Liver (tissue), 3 donors: ENCODE data around the gene GABBR2.

Experiments used
- ATF3 ChIP-seq: IDR thresholded peaks from 2 replicates; pipeline ENCODE4 v1.6.1; 2016; ENCODE audit warnings: antibody characterized with exemption
- CTCF ChIP-seq: fragments of 150-350 bp; IDR thresholded peaks from 2 replicates; pipeline ENCODE4 v1.5.1; 2017; ENCODE audit warnings: improper control_type of control experiment, low read depth, low read length; ENCODE audit not compliant: missing input control
- FOXA1 ChIP-seq: IDR thresholded peaks from 2 replicates; pipeline ENCODE4 v1.6.1; 2016; ENCODE audit warnings: antibody characterized with exemption
- FOXA2 ChIP-seq: IDR thresholded peaks from 2 replicates; pipeline ENCODE4 v1.6.1; 2016; ENCODE audit warnings: antibody characterized with exemption
- MAX ChIP-seq: IDR thresholded peaks from 2 replicates; pipeline ENCODE4 v1.6.1; 2016; ENCODE audit warnings: antibody characterized with exemption
- NR2F2 ChIP-seq: IDR thresholded peaks from 2 replicates; pipeline ENCODE4 v1.6.1; 2016; ENCODE audit warnings: antibody characterized with exemption
- RAD21 ChIP-seq, 2 donors: IDR thresholded peaks; 2 replicates each; pipeline ENCODE4 v1.6.1; 2016; ENCODE audit warnings: antibody characterized with exemption in 2 of 2, mild to moderate bottlenecking in 2 of 2
- REST ChIP-seq: IDR thresholded peaks from 2 replicates; pipeline ENCODE4 v1.6.1; 2016; ENCODE audit warnings: antibody characterized with exemption, mild to moderate bottlenecking
- RXRA ChIP-seq, 2 donors: IDR thresholded peaks; 2 replicates each; pipeline ENCODE4 v1.6.1; 2017 to 2018; ENCODE audit warnings: antibody characterized with exemption in 2 of 2, mild to moderate bottlenecking in 1 of 2
- donor health status: healthy.
- donor health status: healthy.

GRCh38 chr9:98364086-98364485 lies 344.6 kb downstream of the GABBR2 start:
- TF ChIP-seq FOXA1 (no peak), CTCF (no peak), ATF3 (no peak), NR2F2 (no peak), REST (no peak), MAX (no peak), FOXA2 (no peak), RXRA (IDR thresholded peaks at IDR 0.05) (no peak), RAD21 (IDR thresholded peaks at IDR 0.05) (no peak)
